Placental epithelial cell (primary cell): ENCODE measurements around the gene C1orf167. TPM values are rescaled to one million over a fixed set of nuclear protein-coding genes. Genes with fewer than 3 reads are reported as not detected.

Source experiments
- total RNA-seq: library from RNA; depleted of rRNA; stranded (reverse); fragments of >200 nt; gene quantifications from 2 replicates; pipeline ENCODE4 v1.2.3, GENCODE V29; 2012

Gene C1orf167
- 0.39 TPM in 1 of 2 replicates, not detected in the other for total RNA-seq

GRCh38 chr1:11761988-11762406, at the start of gene C1orf167:
TSS of gene C1orf167 (plus strand) at chr1:11762193. CDS start at chr1:11764401, 2,208 bp downstream.

GRCh38 chr1:11735854-11736745, 25.9 kb upstream of the C1orf167 start, which contains the start of gene AGTRAP:
TSS of gene AGTRAP (plus strand) at chr1:11736136. CDS start at chr1:11736209, 73 bp downstream.

GRCh38 chr1:11805422-11806306, 43.7 kb downstream of the C1orf167 start, which contains the start of the genes CLCN6 and MTHFR:
TSS of gene CLCN6 (plus strand) at chr1:11806191. CDS start at chr1:11806263, 72 bp downstream.
TSS of gene MTHFR (minus strand) at chr1:11805964. CDS start at chr1:11803116, 2,848 bp downstream.

Other genes starting within 250 kb of the C1orf167 start
- gene FBXO2, start 107.8 kb upstream of the C1orf167 start, total RNA-seq: 41.8 and 135 TPM in 2 replicates
- 20.7 and 33.4 TPM in 2 replicates for gene FBXO44, start 107.3 kb upstream of the C1orf167 start, total RNA-seq
- gene FBXO6, start 98.0 kb upstream of the C1orf167 start, total RNA-seq: 28.7 and 29.2 TPM in 2 replicates
- gene MAD2L2, start 81.0 kb upstream of the C1orf167 start, total RNA-seq: 42.3 and 56.1 TPM in 2 replicates
- under 0.01 TPM in 1 of 2 replicates, not detected in the other for gene DRAXIN, start 70.5 kb upstream of the C1orf167 start, total RNA-seq
- 25.1 and 36.3 TPM in 2 replicates for gene AGTRAP, start 26.1 kb upstream of the C1orf167 start, total RNA-seq
- gene MTHFR, start 43.8 kb downstream of the C1orf167 start, total RNA-seq: 29.1 and 33.0 TPM in 2 replicates
- gene CLCN6, start 44.0 kb downstream of the C1orf167 start, total RNA-seq: 5.5 and 12.0 TPM in 2 replicates
- not detected in 2 replicates for gene NPPA, start 85.6 kb downstream of the C1orf167 start, total RNA-seq
- gene NPPB, start 96.8 kb downstream of the C1orf167 start, total RNA-seq: not detected in 2 replicates
- 66.7 and 98.5 TPM in 2 replicates for gene KIAA2013, start 164.2 kb downstream of the C1orf167 start, total RNA-seq
- gene PLOD1, start 172.5 kb downstream of the C1orf167 start, total RNA-seq: 186 and 269 TPM in 2 replicates
- 38.9 and 65.7 TPM in 2 replicates for gene MFN2, start 218.3 kb downstream of the C1orf167 start, total RNA-seq